NCI-H1694 (cell line): ENCODE measurements around the gene DCP1A.
A peak's percentile ranks its signal among the peaks of the same experiment; 100 is the strongest.
"Not testable (repeated sequence)": the region's sequence is repeated elsewhere in the genome, so short reads cannot be mapped to it uniquely, and the experiment has no call there.

Experiments used
- DNase-seq: peaks from one replicate; lab custom pipeline; 2025; lab: John Stamatoyannopoulos, UW

Gene DCP1A

GRCh38 chr3:53328746-53329145 lies 18.6 kb downstream of the DCP1A start:
- DNase-seq, result no peak

- DNase-seq, result not testable (repeated sequence)
Observed at GRCh38 chr3:53327986-53328385, 19.4 kb downstream of the DCP1A start.

- no peak for DNase-seq
Observed at GRCh38 chr3:53324105-53324504, 23.2 kb downstream of the DCP1A start.

- DNase-seq, result no peak
Observed at GRCh38 chr3:53320697-53321096, 26.6 kb downstream of the DCP1A start.

- DNase-seq, result no peak
Observed at GRCh38 chr3:53318522-53318921, 28.8 kb downstream of the DCP1A start.

- no peak for DNase-seq
Observed at GRCh38 chr3:53312832-53313231, 34.5 kb downstream of the DCP1A start.

GRCh38 chr3:53311882-53312281 lies 35.5 kb downstream of the DCP1A start:
- DNase-seq, result no peak

GRCh38 chr3:53303957-53304356 lies 43.4 kb downstream of the DCP1A start:
- no peak for DNase-seq

GRCh38 chr3:53303549-53303948 lies 43.8 kb downstream of the DCP1A start:
- no peak for DNase-seq

- no peak for DNase-seq
Observed at GRCh38 chr3:53300826-53301225, 46.5 kb downstream of the DCP1A start.

GRCh38 chr3:53299611-53300023 lies 47.7 kb downstream of the DCP1A start:
- peak; percentile 4 for DNase-seq

- no peak for DNase-seq
Observed at GRCh38 chr3:53295410-53295809, 51.9 kb downstream of the DCP1A start.

GRCh38 chr3:53293867-53294266 lies 53.5 kb downstream of the DCP1A start:
- no peak for DNase-seq

GRCh38 chr3:53288214-53288613 lies 59.1 kb downstream of the DCP1A start:
- no peak for DNase-seq

GRCh38 chr3:53287131-53287629 lies 60.2 kb downstream of the DCP1A start:
- DNase-seq, result no peak

- DNase-seq, result no peak
Observed at GRCh38 chr3:53286727-53287126, 60.6 kb downstream of the DCP1A start.

GRCh38 chr3:53282581-53282980 lies 64.8 kb downstream of the DCP1A start:
- no peak for DNase-seq

- DNase-seq, result no peak
Observed at GRCh38 chr3:53278667-53279066, 68.7 kb downstream of the DCP1A start.

- DNase-seq, result no peak
Observed at GRCh38 chr3:53274938-53275605, 72.3 kb downstream of the DCP1A start.

GRCh38 chr3:53273146-53273670 lies 74.1 kb downstream of the DCP1A start:
- no peak for DNase-seq

GRCh38 chr3:53269888-53270880 lies 77.2 kb downstream of the DCP1A start:
- DNase-seq, result no peak

- DNase-seq, result not testable (repeated sequence)
Observed at GRCh38 chr3:53269193-53269592, 78.2 kb downstream of the DCP1A start.

GRCh38 chr3:53267766-53268165 lies 79.6 kb downstream of the DCP1A start:
- DNase-seq, result no peak
